HepG2 (cell line): Measurements from ENCODE around the gene PACSIN1. TPM values are rescaled to one million over a fixed set of nuclear protein-coding genes. Genes with fewer than 3 reads are reported as not detected.

Source experiments
- AGO1 ChIP-seq: fragments of 200-400 bp; formaldehyde crosslinking; IDR thresholded peaks from 2 replicates; pipeline ENCODE4 v1.6.1; 2017; ENCODE audit warnings: mild to moderate bottlenecking, low read depth, low read length, moderate library complexity; ENCODE audit not compliant: poor library complexity, severe bottlenecking
- CEBPB ChIP-seq: IDR thresholded peaks from 2 replicates; pipeline ENCODE4 v1.6.1; 2011; ENCODE audit warnings: low read depth, low read length, improper control_type of control experiment, borderline replicate concordance
- EED ChIP-seq: sonication (generic); formaldehyde crosslinking; IDR thresholded peaks from 2 replicates; pipeline ENCODE4 v1.5.0; 2020; ENCODE audit warnings: mild to moderate bottlenecking, missing genetic modification reagents
- GABPB1 ChIP-seq: IDR thresholded peaks from 2 replicates; pipeline ENCODE4 v1.6.1; 2016; ENCODE audit warnings: mild to moderate bottlenecking, missing genetic modification reagents, moderate library complexity, missing compliant biosample characterization
- KDM4B ChIP-seq: sonication (generic); formaldehyde crosslinking; IDR thresholded peaks from 2 replicates; pipeline ENCODE4 v1.4.0; 2020; ENCODE audit warnings: missing genetic modification reagents
- MED8 ChIP-seq: sonication (generic); formaldehyde crosslinking; IDR thresholded peaks from 2 replicates; pipeline ENCODE4 v1.8.1; 2023; ENCODE audit warnings: mild to moderate bottlenecking, missing genetic modification reagents; ENCODE audit not compliant: insufficient replicate concordance
- NAIF1 ChIP-seq: sonication (generic); formaldehyde crosslinking; IDR thresholded peaks from 2 replicates; pipeline ENCODE4 v1.5.0; 2020; ENCODE audit warnings: mild to moderate bottlenecking, missing genetic modification reagents, borderline replicate concordance
- NFE2L2 ChIP-seq: fragments of 150-350 bp; IDR thresholded peaks from 2 replicates; pipeline ENCODE4 v1.6.1; 2014; ENCODE audit warnings: low read length
- PAWR ChIP-seq: sonication (generic); formaldehyde crosslinking; IDR thresholded peaks from 2 replicates; pipeline ENCODE4 v1.4.0; 2020; ENCODE audit warnings: missing genetic modification reagents, mild to moderate bottlenecking, borderline replicate concordance
- PITX1 ChIP-seq: sonication (generic); formaldehyde crosslinking; IDR thresholded peaks from 2 replicates; pipeline ENCODE4 v1.5.1; 2020; ENCODE audit warnings: mild to moderate bottlenecking, missing genetic modification reagents
- SAP130 ChIP-seq: IDR thresholded peaks from 2 replicates; pipeline ENCODE4 v1.6.1; 2016; ENCODE audit warnings: low read depth
- SOX5 ChIP-seq: IDR thresholded peaks from 2 replicates; pipeline ENCODE4 v1.6.1; 2016; ENCODE audit warnings: borderline replicate concordance
- U2AF2 ChIP-seq: fragments of 200-400 bp; formaldehyde crosslinking; IDR thresholded peaks from 2 replicates; pipeline ENCODE4 v1.6.1; 2017; ENCODE audit warnings: low read depth, mild to moderate bottlenecking, low read length
- ZNF430 ChIP-seq: sonication (generic); formaldehyde crosslinking; IDR thresholded peaks from 2 replicates; pipeline ENCODE4 v1.9.0; 2021; ENCODE audit warnings: mild to moderate bottlenecking, missing genetic modification reagents
- ZNF891 ChIP-seq: sonication (generic); formaldehyde crosslinking; IDR thresholded peaks from 2 replicates; pipeline ENCODE4 v1.5.0; 2020; ENCODE audit warnings: mild to moderate bottlenecking, missing genetic modification reagents
- polyA plus RNA-seq, 8 experiments: library from polyadenylated mRNA; depleted of rRNA in 3 of 8; stranded (reverse) in 7 of 8; unstranded in 1 of 8; fragments of >200 nt; fragmentation: Illumina TruSeq in 4 of 8; extraction: Trizol in 4 of 8; gene quantifications; 2 replicates each; pipeline versions ENCODE4 v1.2.1 to v1.2.3, GENCODE V29; 2011 to 2016; ENCODE audit warnings: low read depth in 4 of 8, missing spikeins in 1 of 8, mixed read lengths in 1 of 8; ENCODE audit not compliant: insufficient read depth in 1 of 8
- total RNA-seq, 5 experiments: library from RNA; depleted of rRNA; stranded (reverse); fragments of >200 nt; fragmentation: Illumina TruSeq; extraction: Trizol; gene quantifications; 2 replicates each; pipeline ENCODE4 v1.2.3, GENCODE V29; 2016; ENCODE audit warnings: low read depth in 1 of 5
- TF ChIP-seq, protein P1 (sequence below): sonication (generic); formaldehyde crosslinking; IDR thresholded peaks from 2 replicates; pipeline ENCODE4 v1.4.0; 2020; ENCODE audit warnings: missing genetic modification reagents
- TF ChIP-seq, protein P2 (sequence below): sonication (generic); formaldehyde crosslinking; IDR thresholded peaks from 2 replicates; pipeline ENCODE4 v1.4.0; 2020; ENCODE audit warnings: missing genetic modification reagents
- TF ChIP-seq, protein P3 (sequence below): sonication (generic); formaldehyde crosslinking; IDR thresholded peaks from 2 replicates; pipeline ENCODE4 v1.4.0; 2020; ENCODE audit warnings: missing genetic modification reagents, low read depth, mild to moderate bottlenecking, borderline replicate concordance
- TF ChIP-seq, protein P4 (sequence below): IDR thresholded peaks from 2 replicates; pipeline ENCODE4 v1.6.1; 2016; ENCODE audit warnings: missing genetic modification reagents, missing compliant biosample characterization
- TF ChIP-seq, protein P5 (sequence below): IDR thresholded peaks from 2 replicates; pipeline ENCODE4 v1.6.1; 2016; ENCODE audit warnings: mild to moderate bottlenecking
- TF ChIP-seq, protein P6 (sequence below): sonication (generic); formaldehyde crosslinking; IDR thresholded peaks from 2 replicates; pipeline ENCODE4 v1.5.0; 2020; ENCODE audit warnings: mild to moderate bottlenecking, missing genetic modification reagents

PACSIN1 gene
- total and polyA plus RNA-seq, 2 of the 13 experiments (the other 11 are each of a cell fraction or from before 2014, with no cell fraction given): not detected

DNA sequence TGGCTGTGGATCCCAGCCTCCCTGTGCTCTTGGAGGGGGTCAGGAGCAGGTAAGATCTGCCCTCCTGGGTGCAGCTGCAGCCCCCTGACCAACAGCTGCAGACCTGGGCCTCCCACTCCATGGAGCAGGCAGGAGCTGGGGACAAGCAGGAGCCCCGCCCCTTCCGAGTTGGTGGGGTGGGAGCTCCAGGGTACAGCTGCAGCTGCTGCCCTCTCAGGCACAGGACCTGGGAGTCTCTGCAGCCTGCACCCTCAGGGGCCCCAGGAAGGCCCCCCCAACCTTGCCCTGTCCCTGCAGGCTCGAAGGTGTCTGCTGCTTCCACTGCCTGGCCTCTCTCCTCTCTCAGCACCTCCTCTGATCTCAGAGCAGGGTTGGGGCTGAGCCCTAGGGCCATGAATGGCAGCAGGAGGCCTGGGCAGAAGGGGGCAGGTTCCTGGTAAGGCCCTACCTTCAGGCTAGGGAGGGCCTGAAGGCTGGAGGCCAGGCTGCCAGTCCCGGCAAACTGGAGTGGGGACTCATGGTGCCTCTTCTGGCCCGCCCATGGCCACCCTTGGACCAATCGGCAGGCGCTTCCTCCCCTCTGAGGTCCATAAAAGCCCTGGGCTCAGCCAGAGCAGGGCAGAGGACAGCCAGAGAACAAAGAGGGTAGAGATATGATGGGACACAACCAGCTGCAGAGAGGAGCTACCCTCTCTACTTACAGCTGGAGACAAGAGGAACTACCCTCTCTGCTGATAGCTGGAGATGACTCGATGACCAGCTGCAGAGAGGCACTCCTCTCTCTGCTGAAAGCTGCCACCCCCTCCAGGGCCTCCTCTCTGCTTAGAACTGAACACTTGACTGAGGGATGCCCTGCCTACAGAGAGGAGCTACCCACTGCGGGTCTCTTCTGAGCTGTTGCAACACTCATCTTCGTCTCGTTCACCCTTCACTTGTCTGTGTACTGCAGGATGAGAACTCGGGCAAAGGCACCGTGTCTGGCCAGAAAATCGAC, 7.8 kb upstream of the PACSIN1 start (continued):
- TF ChIP-seq CEBPB (peak; percentile 31; the same call in 1 of the 2 replicates), EED (CRISPR knock-in tag) (no peak), ZNF891 (CRISPR knock-in tag) (0 out of 2 replicates have a peak, but pooled peaks have one; percentile 65), KDM4B (CRISPR knock-in tag) (0 out of 2 replicates have a peak, but pooled peaks have one; percentile 8), GABPB1 (CRISPR knock-in tag) (peak; percentile 45), U2AF2 (no peak), NFE2L2 (no peak), ZNF430 (CRISPR knock-in tag) (0 out of 2 replicates have a peak, but pooled peaks have one; percentile 25), SOX5 (CRISPR knock-in tag) (0 out of 2 replicates have a peak, but pooled peaks have one; percentile 37), NAIF1 (CRISPR knock-in tag) (no peak), PAWR (CRISPR knock-in tag) (peak; percentile 43; the same call in 1 of the 2 replicates), AGO1 (no peak), SAP130 (CRISPR knock-in tag) (peak; percentile 38; the same call in 1 of the 2 replicates), PITX1 (CRISPR knock-in tag) (0 out of 2 replicates have a peak, but pooled peaks have one; percentile 13), MED8 (no peak)
- TF ChIP-seq, protein P1, sequence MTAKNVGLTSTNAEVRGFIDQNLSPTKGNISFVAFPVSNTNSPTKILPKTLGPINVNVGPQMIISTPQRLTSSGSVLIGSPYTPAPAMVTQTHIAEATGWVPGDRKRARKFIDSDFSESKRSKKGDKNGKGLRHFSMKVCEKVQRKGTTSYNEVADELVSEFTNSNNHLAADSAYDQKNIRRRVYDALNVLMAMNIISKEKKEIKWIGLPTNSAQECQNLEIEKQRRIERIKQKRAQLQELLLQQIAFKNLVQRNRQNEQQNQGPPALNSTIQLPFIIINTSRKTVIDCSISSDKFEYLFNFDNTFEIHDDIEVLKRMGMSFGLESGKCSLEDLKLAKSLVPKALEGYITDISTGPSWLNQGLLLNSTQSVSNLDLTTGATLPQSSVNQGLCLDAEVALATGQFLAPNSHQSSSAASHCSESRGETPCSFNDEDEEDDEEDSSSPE (CRISPR knock-in tag): peak; percentile 32; the same call in 1 of the 2 replicates
- TF ChIP-seq, protein P2, sequence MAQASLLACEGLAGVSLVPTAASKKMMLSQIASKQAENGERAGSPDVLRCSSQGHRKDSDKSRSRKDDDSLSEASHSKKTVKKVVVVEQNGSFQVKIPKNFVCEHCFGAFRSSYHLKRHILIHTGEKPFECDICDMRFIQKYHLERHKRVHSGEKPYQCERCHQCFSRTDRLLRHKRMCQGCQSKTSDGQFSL (CRISPR knock-in tag): 0 out of 2 replicates have a peak, but pooled peaks have one; percentile 44
- TF ChIP-seq, protein P3, sequence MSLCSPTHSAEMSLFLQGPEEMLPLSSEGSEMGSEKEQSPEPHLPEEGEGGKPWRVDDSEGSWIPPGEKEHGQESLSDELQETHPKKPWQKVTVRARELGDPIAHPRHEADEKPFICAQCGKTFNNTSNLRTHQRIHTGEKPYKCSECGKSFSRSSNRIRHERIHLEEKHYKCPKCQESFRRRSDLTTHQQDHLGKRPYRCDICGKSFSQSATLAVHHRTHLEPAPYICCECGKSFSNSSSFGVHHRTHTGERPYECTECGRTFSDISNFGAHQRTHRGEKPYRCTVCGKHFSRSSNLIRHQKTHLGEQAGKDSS (CRISPR knock-in tag): peak; percentile 71
- TF ChIP-seq, protein P4, sequence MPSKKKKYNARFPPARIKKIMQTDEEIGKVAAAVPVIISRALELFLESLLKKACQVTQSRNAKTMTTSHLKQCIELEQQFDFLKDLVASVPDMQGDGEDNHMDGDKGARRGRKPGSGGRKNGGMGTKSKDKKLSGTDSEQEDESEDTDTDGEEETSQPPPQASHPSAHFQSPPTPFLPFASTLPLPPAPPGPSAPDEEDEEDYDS (CRISPR knock-in tag): peak; percentile 100
- TF ChIP-seq, protein P5, sequence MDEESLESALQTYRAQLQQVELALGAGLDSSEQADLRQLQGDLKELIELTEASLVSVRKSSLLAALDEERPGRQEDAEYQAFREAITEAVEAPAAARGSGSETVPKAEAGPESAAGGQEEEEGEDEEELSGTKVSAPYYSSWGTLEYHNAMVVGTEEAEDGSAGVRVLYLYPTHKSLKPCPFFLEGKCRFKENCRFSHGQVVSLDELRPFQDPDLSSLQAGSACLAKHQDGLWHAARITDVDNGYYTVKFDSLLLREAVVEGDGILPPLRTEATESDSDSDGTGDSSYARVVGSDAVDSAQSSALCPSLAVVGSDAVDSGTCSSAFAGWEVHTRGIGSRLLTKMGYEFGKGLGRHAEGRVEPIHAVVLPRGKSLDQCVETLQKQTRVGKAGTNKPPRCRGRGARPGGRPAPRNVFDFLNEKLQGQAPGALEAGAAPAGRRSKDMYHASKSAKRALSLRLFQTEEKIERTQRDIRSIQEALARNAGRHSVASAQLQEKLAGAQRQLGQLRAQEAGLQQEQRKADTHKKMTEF (CRISPR knock-in tag): no peak
- TF ChIP-seq, protein P6, sequence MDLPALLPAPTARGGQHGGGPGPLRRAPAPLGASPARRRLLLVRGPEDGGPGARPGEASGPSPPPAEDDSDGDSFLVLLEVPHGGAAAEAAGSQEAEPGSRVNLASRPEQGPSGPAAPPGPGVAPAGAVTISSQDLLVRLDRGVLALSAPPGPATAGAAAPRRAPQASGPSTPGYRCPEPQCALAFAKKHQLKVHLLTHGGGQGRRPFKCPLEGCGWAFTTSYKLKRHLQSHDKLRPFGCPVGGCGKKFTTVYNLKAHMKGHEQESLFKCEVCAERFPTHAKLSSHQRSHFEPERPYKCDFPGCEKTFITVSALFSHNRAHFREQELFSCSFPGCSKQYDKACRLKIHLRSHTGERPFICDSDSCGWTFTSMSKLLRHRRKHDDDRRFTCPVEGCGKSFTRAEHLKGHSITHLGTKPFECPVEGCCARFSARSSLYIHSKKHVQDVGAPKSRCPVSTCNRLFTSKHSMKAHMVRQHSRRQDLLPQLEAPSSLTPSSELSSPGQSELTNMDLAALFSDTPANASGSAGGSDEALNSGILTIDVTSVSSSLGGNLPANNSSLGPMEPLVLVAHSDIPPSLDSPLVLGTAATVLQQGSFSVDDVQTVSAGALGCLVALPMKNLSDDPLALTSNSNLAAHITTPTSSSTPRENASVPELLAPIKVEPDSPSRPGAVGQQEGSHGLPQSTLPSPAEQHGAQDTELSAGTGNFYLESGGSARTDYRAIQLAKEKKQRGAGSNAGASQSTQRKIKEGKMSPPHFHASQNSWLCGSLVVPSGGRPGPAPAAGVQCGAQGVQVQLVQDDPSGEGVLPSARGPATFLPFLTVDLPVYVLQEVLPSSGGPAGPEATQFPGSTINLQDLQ (CRISPR knock-in tag): peak; percentile 56; the same call in 1 of the 2 replicates
